Endometrial microvascular endothelial cells (primary cell): ENCODE data around the gene OR5D13. TPM values are rescaled to one million over a fixed set of nuclear protein-coding genes. Genes with fewer than 3 reads are reported as not detected.

Experiments
- in situ Hi-C: cut with HindIII; loops from 2 replicates; pipeline ENCODE4 v1.10.0; 2017; ENCODE audit warnings: low sequenced_read_pairs, low pct_unique_long_range_greater_than_20kb; ENCODE audit errors: inconsistent ontology term
- total RNA-seq: library from RNA; depleted of rRNA; stranded (reverse); fragments of >200 nt; gene quantifications from one replicate; pipeline ENCODE4 v1.2.3, GENCODE V29; 2015; ENCODE audit errors: inconsistent ontology term

OR5D13 gene
- total RNA-seq = not detected

GRCh38 chr11:55773138-55773537, at the start of gene OR5D13:
TSS of gene OR5D13 (plus strand) at chr11:55773438. CDS start at chr11:55773438, 0 bp downstream.
- in situ Hi-C loops = no loop called here

DNA sequence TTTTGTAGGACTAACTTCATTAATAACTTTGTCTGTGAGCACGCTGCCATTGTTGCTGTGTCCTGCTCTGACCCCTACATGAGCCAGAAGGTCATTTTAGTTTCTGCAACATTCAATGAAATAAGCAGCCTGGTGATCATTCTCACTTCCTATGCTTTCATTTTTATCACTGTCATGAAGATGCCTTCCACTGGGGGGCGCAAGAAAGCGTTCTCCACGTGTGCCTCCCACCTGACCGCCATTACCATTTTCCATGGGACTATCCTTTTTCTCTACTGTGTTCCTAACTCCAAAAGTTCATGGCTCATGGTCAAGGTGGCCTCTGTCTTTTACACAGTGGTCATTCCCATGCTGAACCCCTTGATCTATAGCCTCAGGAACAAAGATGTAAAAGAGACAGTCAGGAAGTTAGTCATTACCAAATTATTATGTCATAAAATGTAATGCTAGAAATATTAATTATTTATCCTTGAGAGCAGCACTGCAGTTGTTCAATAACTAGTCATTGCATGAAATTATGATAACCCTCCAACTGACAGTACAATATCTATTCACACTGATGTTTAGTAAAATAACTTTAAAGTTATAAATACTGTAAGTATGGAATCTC, 46.4 kb upstream of the OR5D13 start:
- in situ Hi-C loops = no loop called here

DNA sequence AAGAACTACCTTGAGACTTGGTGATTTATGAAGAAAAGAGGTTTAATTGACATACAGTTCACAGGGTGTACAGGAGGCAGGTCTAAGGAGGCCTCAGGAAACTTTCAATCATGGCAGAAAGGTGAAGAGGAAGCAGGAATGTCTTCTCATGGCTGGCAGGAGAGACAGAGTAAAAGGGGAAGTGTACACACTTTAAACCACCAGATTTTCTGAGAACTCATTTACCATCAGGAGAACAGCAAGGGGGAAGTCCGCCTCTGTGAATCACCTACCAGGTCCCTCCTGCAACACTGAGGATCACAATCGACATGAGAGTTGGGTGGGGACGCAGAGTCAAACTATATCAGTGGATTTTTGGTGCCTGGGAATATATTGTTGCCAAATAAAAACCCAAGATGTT, 40.3 kb upstream of the OR5D13 start:
- in situ Hi-C loops = no loop called here

- in situ Hi-C loops = no loop called here
Observed at GRCh38 chr11:55791606-55792005, 18.4 kb downstream of the OR5D13 start.

DNA sequence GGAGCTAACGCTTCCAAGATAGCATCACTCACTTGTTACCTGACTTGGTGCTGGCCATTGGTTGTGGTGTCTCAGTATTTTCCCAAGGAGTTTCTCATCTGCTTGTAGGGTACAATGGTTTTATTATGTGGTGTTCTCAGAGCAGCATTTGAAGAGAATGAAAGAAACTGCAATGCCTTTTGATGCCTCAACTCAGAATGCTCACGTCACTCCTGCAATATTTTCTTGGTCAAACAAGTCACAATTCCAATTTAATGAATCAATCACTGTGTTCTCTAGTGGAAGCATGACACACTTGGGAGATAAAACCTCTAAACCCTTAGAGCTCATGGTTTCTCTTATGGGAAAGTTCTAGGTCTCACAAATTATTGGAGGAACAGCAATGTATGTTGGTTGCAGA, 20.1 kb downstream of the OR5D13 start:
- in situ Hi-C loops = no loop called here

- in situ Hi-C loops = no loop called here
Observed at GRCh38 chr11:55795256-55795655, 22.0 kb downstream of the OR5D13 start, which contains the start of gene OR5D14. TSS of gene OR5D14 (plus strand) at chr11:55795556. CDS start at chr11:55795556, 0 bp downstream.

GRCh38 chr11:55806248-55806647, 33.0 kb downstream of the OR5D13 start:
- in situ Hi-C loops = no loop called here

DNA sequence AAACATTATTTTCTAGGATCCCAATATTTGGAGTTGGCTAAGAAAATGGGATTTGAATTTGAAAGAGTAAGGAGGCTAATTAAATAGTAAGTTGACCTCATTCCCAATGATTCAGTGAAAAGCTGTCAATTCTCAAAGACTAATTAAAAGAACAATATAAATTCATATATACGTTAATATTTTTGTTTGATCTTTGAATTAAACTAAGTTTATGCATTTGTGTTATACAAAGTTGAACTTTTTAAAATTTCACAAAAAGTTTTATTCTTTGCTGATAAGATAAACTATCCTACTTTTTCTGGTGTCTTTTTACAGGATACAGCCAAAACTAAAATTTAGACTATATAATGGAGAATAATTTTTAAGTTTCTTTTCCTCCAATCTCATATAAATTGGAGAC, 37.8 kb downstream of the OR5D13 start, which contains the start of gene OR5L1:
Gene OR5L1 (plus strand): TSS at position 301 of the 400 bp plus-strand sequence. CDS start 100 bp downstream, outside the sequence.
- in situ Hi-C loops = no loop called here

DNA sequence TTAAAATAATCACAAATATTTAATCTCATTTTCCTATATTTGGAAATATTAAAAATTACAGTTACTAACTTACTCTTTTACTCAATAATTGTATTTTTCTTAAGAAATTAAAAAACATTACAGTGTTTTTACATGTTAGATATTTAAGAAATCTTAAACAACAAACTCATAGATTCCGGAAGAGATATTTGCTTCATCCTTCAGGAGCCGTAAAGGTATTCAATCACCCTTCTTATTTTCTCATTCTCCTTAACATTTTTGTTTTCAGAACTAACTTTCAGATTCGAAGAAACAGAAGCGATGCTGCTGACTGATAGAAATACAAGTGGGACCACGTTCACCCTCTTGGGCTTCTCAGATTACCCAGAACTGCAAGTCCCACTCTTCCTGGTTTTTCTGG, 46.1 kb downstream of the OR5D13 start, which contains the start of gene OR5D18:
Gene OR5D18 (plus strand): TSS at position 301 of the 400 bp plus-strand sequence. CDS start 0 bp downstream, at position 301.
- in situ Hi-C loops = no loop called here

Other genes with a start within 250 kb of the OR5D13 start
- not detected for gene OR4C15, start 219.0 kb upstream of the OR5D13 start, total RNA-seq
- not detected for gene OR4C16, start 201.3 kb upstream of the OR5D13 start, total RNA-seq
- gene OR4C11, start 165.8 kb upstream of the OR5D13 start, total RNA-seq = not detected
- gene OR4P4, start 138.3 kb upstream of the OR5D13 start, total RNA-seq = not detected
- gene OR4S2, start 125.1 kb upstream of the OR5D13 start, total RNA-seq = not detected
- not detected for gene OR4C6, start 111.2 kb upstream of the OR5D13 start, total RNA-seq
- not detected for gene OR5D14, start 22.1 kb downstream of the OR5D13 start, total RNA-seq
- gene OR5L1, start 37.9 kb downstream of the OR5D13 start, total RNA-seq = not detected
- gene OR5D18, start 46.2 kb downstream of the OR5D13 start, total RNA-seq = not detected
- not detected for gene OR5L2, start 53.8 kb downstream of the OR5D13 start, total RNA-seq
- not detected for gene OR5D16, start 65.3 kb downstream of the OR5D13 start, total RNA-seq
- not detected for gene TRIM51, start 109.9 kb downstream of the OR5D13 start, total RNA-seq
- gene OR5W2, start 141.1 kb downstream of the OR5D13 start, total RNA-seq = not detected
- gene OR5I1, start 163.0 kb downstream of the OR5D13 start, total RNA-seq = not detected
- not detected for gene OR10AG1, start 196.5 kb downstream of the OR5D13 start, total RNA-seq
- gene OR5F1, start 221.2 kb downstream of the OR5D13 start, total RNA-seq = not detected